Astrocyte (in vitro differentiated cells and primary cell): Measurements from ENCODE around the gene SLC26A1.

ENCODE experiments used
- CTCF ChIP-seq: IDR thresholded peaks from 2 replicates; pipeline ENCODE4 v1.5.1; 2011; ENCODE audit warnings: low read depth, mild to moderate bottlenecking, inconsistent platforms, low read length, moderate library complexity; ENCODE audit not compliant: insufficient read depth
- EZH2 ChIP-seq: IDR thresholded peaks from 2 replicates; pipeline ENCODE4 v1.6.1; 2012; ENCODE audit warnings: mild to moderate bottlenecking, low read length, inconsistent platforms; ENCODE audit not compliant: insufficient read depth

- no peak for TF ChIP-seq EZH2
- no peak for TF ChIP-seq CTCF
Measured at GRCh38 chr4:1019729-1020470, 26.7 kb upstream of the SLC26A1 start.
